NB4 (cell line): Measurements from ENCODE around the gene ANKRD33B.

Experiments
- DNase-seq: peaks from one replicate; pipeline ENCODE4 v3.0.0; 2010; ENCODE audit warnings: low read depth
- H3K4me3 ChIP-seq: one replicate; pipeline ENCODE4 v1.5.1; 2011; ENCODE audit warnings: mild to moderate bottlenecking, low read depth, low read length, moderate library complexity
- MYC ChIP-seq: IDR thresholded peaks from 2 replicates; pipeline ENCODE4 v1.6.1; 2011; ENCODE audit warnings: low read depth, low read length
- POLR2A ChIP-seq: IDR thresholded peaks from 2 replicates; pipeline ENCODE4 v1.6.1; 2011; ENCODE audit warnings: mild to moderate bottlenecking; ENCODE audit not compliant: insufficient read length; ENCODE audit errors: extremely low read depth
- TF ChIP-seq, protein P1 (sequence below): IDR thresholded peaks from 2 replicates; pipeline ENCODE4 v1.6.1; 2011; ENCODE audit warnings: low read depth, low read length
- TF ChIP-seq, protein P2 (sequence below): IDR thresholded peaks from one replicate; pipeline ENCODE4 v1.5.1; 2012; ENCODE audit warnings: low read depth, low read length

Gene ANKRD33B

DNA sequence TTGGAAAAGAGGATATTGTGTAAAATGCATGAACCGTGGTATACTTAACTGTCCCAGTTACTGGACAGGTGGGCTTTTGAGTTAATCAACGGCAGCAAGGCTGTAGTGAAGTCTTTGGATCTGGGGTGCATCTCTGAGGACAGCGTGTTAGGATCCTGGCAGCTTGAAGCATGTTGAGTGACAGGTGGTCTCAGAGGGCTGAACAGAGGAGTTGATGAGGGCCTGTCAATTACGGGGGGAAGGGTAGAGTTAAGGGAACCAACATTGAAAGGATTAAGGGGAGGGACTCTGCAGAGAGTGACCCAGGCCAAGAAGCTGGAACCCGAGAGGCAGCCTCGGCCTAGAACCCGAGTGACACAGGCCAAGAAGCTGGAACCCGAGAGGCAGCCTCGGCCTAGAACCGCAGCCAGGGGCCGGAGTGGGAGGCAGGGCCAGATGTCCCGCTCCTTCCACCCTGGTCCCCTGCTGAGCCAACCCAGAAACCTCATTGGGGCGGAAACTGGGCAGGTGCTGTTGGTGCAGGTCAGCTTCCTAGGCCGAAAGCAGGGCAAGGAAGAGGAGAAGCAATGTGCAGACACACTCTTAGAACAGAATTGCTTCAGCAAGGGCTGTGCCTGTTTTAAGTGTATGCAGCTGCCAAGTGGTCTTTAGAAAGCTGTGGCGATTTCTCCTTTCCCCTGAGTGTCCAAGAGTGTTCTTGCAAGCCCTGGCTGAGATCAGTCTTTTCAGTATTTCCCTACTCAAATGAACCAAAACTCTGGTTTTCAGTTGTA is 62.0 kb downstream of the ANKRD33B start:
- no peak overlapping the region for H3K4me3 ChIP-seq
- DNase-seq: no peak
- TF ChIP-seq, protein P1, sequence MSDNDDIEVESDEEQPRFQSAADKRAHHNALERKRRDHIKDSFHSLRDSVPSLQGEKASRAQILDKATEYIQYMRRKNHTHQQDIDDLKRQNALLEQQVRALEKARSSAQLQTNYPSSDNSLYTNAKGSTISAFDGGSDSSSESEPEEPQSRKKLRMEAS: no peak; the same call in 1 of the 2 replicates
- TF ChIP-seq, protein P2, sequence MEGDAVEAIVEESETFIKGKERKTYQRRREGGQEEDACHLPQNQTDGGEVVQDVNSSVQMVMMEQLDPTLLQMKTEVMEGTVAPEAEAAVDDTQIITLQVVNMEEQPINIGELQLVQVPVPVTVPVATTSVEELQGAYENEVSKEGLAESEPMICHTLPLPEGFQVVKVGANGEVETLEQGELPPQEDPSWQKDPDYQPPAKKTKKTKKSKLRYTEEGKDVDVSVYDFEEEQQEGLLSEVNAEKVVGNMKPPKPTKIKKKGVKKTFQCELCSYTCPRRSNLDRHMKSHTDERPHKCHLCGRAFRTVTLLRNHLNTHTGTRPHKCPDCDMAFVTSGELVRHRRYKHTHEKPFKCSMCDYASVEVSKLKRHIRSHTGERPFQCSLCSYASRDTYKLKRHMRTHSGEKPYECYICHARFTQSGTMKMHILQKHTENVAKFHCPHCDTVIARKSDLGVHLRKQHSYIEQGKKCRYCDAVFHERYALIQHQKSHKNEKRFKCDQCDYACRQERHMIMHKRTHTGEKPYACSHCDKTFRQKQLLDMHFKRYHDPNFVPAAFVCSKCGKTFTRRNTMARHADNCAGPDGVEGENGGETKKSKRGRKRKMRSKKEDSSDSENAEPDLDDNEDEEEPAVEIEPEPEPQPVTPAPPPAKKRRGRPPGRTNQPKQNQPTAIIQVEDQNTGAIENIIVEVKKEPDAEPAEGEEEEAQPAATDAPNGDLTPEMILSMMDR: no peak
- TF ChIP-seq MYC (no peak), POLR2A (no peak)

DNA sequence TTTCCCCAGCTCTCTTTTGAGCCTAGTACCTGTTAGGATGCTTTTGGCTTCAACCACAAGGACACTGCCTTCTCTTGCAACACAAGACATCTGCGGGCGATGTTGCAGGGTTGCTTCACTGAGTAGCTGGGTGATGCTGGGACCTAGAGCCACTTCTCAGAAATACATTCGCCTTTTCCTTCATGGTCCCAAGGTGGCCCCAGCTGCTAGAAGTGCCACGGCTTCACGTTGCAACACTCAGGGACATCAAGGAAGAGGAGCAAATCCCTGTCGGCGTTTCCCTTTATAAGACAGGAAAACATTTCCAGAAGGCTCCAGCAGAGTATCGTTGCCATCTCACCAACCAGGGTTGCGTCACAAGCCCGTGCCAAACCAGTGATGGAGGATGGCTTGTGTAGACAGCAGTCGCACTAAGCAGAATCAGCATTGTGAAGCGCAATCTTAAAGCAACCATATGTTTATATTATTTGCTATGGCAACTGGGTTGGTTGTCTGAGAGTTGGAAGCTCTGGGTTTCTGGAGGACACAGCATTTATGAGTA is 62.7 kb downstream of the ANKRD33B start:
- no peak for TF ChIP-seq POLR2A
- TF ChIP-seq, protein P1: peak; percentile 56; the same call in 1 of the 2 replicates
- 0 out of 2 replicates have a peak, but pooled peaks have one; percentile 47 for TF ChIP-seq MYC
- TF ChIP-seq, protein P2: no peak
- peak; percentile 92 for DNase-seq
- H3K4me3 ChIP-seq: no peak overlapping the region

DNA sequence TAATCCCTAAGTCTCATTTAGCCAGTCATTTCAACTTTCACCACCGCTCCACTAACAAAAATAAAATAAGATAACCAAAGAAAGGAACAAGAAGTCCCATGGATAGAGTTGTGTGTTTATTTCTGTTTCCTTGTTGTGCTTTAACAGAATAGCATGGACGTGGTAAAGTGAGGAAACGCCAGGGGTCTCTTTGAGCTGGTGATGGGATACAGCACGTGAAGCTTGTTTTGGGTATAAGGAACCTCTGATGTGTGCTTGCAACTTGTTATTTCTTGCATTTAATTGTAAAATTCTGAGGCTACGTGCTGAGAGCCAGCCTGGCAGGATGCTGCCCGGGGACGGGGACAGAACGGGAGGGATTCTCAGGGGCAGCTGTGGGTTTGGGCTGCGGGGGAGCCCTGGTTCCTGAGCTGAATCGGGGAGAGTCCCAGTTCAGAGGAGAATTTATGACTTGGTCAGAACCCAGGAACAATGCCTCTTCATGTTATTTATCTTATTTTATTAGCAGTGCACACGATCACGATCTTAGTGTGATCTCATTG is 63.4 kb downstream of the ANKRD33B start:
- TF ChIP-seq, protein P1: no peak
- TF ChIP-seq MYC (no peak), POLR2A (no peak)
- TF ChIP-seq, protein P2: no peak
- no peak for DNase-seq
- H3K4me3 ChIP-seq: peak overlapping the region; percentile 40

DNA sequence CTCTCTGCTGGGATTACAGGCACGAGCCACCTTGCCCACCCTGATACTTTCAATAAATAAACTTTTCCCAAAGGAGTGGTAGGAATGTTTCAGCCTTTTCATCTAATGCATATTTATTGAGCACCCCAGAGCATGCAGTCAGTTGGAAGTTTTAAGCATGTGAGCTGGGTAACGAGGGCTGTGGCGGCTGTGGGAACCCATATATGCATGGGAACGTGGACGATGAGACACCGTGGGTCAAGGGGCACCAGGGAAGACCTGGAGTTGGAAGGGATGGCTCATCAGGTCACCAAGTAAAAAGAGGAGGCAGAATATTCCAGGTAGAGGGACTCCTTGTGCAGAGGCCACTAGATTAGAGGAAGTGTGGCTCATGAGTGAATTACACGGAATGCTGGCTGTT is 64.7 kb downstream of the ANKRD33B start:
- TF ChIP-seq, protein P1: no peak
- TF ChIP-seq, protein P2: no peak
- no peak for TF ChIP-seq MYC
- TF ChIP-seq POLR2A: no peak
- DNase-seq: no peak
- no peak overlapping the region for H3K4me3 ChIP-seq

DNA sequence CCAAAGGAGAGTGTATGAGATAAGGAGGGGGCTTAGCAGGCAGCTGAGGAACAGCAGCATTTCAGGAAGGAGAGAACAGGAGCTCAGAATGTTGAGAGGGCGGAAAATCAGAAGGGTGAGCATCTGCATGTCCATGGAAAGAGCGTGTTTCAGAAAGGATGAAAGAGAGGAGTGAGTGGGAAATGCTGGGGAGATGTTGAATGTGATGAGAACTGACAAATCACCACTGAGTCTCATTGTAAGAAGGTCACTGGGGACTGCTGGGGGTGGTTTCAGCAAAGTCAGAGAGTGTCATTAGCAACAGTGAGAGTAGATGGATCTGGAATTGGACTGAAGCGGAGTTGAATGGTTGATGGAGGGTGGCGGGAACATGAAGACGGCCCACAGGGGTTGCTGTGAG is 65.8 kb downstream of the ANKRD33B start:
- TF ChIP-seq, protein P1: no peak
- TF ChIP-seq MYC: no peak
- TF ChIP-seq, protein P2: no peak
- H3K4me3 ChIP-seq: no peak overlapping the region
- no peak for DNase-seq
